SU-DHL-6 (cell line): ENCODE results near the gene PTPRG.

Experiments
- EZH2phosphoT487 ChIP-seq: fragments of 200-600 bp; sonication (generic), shearing (Covaris generic); conservative IDR thresholded peaks from 2 replicates; pipeline ENCODE4 v1.6.1; 2018; ENCODE audit warnings: mild to moderate bottlenecking, antibody characterized with exemption, low read length, moderate library complexity, mixed read lengths
- TF ChIP-seq, protein P1 (sequence below): fragments of 200-600 bp; sonication (generic); IDR thresholded peaks from one replicate; pipeline ENCODE4 v1.5.1; 2017; ENCODE audit warnings: antibody characterized with exemption, mild to moderate bottlenecking, low read length, moderate library complexity; ENCODE audit not compliant: insufficient read depth, poor library complexity, severe bottlenecking

DNA sequence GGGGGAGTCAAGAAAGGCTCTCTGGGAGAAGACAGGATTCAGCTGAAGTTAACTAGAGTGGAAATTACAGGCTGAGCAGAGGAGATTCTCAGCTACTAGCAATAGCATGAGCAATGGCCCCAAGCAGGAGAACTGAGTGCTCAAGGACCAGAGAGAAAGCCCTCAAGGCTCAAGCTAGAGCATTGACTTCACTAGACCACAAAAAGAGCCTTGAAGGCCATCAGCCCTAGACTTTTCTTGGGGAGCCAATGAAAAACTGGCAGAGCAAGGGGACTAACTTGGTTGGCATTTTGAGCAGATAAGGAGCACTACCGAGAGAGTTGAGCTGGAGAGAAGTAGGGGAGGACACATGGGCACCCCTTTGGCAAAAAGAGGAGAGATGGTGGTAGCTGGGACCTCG lies 534.4 kb downstream of the PTPRG start:
- TF ChIP-seq, protein P1, sequence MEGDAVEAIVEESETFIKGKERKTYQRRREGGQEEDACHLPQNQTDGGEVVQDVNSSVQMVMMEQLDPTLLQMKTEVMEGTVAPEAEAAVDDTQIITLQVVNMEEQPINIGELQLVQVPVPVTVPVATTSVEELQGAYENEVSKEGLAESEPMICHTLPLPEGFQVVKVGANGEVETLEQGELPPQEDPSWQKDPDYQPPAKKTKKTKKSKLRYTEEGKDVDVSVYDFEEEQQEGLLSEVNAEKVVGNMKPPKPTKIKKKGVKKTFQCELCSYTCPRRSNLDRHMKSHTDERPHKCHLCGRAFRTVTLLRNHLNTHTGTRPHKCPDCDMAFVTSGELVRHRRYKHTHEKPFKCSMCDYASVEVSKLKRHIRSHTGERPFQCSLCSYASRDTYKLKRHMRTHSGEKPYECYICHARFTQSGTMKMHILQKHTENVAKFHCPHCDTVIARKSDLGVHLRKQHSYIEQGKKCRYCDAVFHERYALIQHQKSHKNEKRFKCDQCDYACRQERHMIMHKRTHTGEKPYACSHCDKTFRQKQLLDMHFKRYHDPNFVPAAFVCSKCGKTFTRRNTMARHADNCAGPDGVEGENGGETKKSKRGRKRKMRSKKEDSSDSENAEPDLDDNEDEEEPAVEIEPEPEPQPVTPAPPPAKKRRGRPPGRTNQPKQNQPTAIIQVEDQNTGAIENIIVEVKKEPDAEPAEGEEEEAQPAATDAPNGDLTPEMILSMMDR: no peak
- TF ChIP-seq EZH2phosphoT487: no peak
